ENCODE results near the gene TTC3. TPM values are rescaled to one million over a fixed set of nuclear protein-coding genes. Genes with fewer than 3 reads are reported as not detected.
"Not testable (repeated sequence)": the region's sequence is repeated elsewhere in the genome, so short reads cannot be mapped to it uniquely, and the experiment has no call there.

Gene TTC3
- total RNA-seq, 3 donors from 2014 or later = 179 to 269 (median 249) TPM

- Histone ChIP-seq H3K27ac (no peak overlapping the region), H3K9me3 (no peaks in the 10 kb centered on the region), H3K36me3 (no peaks in the 10 kb centered on the region), H3K4me1 (no peaks in the 10 kb centered on the region), H3K4me3 (no peak overlapping the region), H3K27me3 (no peaks in the 10 kb centered on the region)
- DNase-seq (ENCODE audit: low spot score in 2 of 2) = no peak
- intact Hi-C loops (cut with DNase I; ENCODE audit: low total_unique reads) = no loop called here
- TF ChIP-seq POLR2AphosphoS5 (IDR thresholded peaks at IDR 0.05) (no peak), POLR2A (IDR thresholded peaks at IDR 0.05) (no peak)
- TF ChIP-seq, protein P1, sequence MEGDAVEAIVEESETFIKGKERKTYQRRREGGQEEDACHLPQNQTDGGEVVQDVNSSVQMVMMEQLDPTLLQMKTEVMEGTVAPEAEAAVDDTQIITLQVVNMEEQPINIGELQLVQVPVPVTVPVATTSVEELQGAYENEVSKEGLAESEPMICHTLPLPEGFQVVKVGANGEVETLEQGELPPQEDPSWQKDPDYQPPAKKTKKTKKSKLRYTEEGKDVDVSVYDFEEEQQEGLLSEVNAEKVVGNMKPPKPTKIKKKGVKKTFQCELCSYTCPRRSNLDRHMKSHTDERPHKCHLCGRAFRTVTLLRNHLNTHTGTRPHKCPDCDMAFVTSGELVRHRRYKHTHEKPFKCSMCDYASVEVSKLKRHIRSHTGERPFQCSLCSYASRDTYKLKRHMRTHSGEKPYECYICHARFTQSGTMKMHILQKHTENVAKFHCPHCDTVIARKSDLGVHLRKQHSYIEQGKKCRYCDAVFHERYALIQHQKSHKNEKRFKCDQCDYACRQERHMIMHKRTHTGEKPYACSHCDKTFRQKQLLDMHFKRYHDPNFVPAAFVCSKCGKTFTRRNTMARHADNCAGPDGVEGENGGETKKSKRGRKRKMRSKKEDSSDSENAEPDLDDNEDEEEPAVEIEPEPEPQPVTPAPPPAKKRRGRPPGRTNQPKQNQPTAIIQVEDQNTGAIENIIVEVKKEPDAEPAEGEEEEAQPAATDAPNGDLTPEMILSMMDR (IDR thresholded peaks at IDR 0.05) = no peak
Measured at GRCh38 chr21:37047079-37047478, 26.0 kb upstream of the TTC3 start.

DNA sequence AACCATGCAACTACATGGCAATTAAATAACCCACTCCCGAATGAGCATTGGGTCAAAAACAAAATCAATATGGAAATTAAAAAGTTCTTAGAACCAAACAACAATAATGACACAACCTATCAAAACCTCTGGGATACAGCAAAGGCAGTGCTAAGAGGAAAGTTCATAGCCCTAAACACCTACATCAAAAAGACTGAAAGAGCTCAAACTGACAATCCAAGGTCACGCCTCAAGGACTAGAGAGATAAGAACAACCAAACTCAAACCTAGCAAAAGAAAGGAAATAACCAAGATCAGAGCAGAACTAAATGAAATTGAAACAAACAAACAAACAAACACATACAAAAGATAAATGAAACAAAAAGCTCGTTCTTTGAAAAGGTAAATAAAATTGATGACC, 23.3 kb upstream of the TTC3 start:
- H3K9me3 ChIP-seq; intact Hi-C loops (cut with DNase I; ENCODE audit: low total_unique reads); H3K27me3 ChIP-seq; H3K4me3 ChIP-seq; H3K36me3 ChIP-seq; H3K27ac ChIP-seq; H3K4me1 ChIP-seq; DNase-seq (ENCODE audit: low spot score in 2 of 2): not testable (repeated sequence)

DNA sequence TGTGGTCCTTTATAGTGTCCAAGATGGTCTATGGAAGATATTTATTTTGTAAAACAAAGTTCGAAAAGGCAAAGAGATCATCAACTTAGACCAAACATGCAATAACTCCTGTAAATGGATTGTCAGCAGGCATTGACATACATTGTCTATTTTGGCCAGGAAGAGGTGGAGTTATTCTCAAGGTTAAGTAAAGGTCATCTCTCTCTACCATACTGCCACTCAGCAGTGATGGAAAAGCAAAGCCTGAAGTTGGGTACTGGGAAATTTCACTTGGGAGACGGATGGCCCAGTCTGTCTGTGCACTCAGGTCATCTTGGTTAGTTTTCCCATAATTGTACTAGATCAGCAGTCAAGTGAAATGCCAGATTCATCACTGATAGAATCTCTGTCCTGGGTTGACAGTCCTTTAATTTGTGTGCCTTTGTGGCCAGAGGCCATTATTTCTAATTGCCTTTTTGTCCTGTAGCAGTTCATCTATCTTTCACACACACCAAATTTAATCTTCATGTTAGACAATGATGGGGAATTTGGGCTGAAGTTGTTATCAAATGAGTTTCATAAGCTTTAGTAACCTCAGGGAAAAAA, 17.7 kb upstream of the TTC3 start:
- no peaks in the 10 kb centered on the region for H3K27me3 ChIP-seq
- no peaks in the 10 kb centered on the region for H3K36me3 ChIP-seq
- intact Hi-C loops (cut with DNase I; ENCODE audit: low total_unique reads) = no loop called here
- no peaks in the 10 kb centered on the region for H3K4me1 ChIP-seq
- H3K9me3 ChIP-seq = no peaks in the 10 kb centered on the region
- no peak overlapping the region for H3K27ac ChIP-seq
- no peak for TF ChIP-seq POLR2AphosphoS5 (IDR thresholded peaks at IDR 0.05)
- TF ChIP-seq, protein P1 (IDR thresholded peaks at IDR 0.05) = no peak
- TF ChIP-seq POLR2A (IDR thresholded peaks at IDR 0.05) = no peak
- no peak overlapping the region for H3K4me3 ChIP-seq
- no peak for DNase-seq (ENCODE audit: low spot score in 2 of 2)

DNA sequence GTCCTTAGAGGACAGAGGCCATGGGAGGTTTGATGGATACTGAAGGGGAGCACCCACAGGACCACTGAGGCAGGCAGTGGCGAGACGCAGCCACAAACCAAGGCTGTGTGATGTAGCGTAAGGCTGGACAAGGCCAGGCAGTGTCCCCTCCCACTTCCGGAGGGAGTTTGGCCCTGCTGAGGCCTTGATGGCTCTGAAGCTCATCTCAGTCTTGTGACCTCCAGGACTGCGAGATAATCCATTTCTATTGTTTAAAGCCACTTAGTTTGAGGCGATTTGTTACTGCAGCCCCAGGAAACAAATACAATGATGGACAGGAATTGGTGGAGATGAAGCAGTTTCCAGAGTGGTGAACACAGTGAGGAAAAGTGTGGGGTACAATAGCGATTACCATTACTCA, 15.4 kb upstream of the TTC3 start:
- intact Hi-C loops (cut with DNase I; ENCODE audit: low total_unique reads) = no loop called here
- H3K9me3 ChIP-seq = no peaks in the 10 kb centered on the region
- H3K27ac ChIP-seq = no peak overlapping the region
- no peaks in the 10 kb centered on the region for H3K27me3 ChIP-seq
- DNase-seq (ENCODE audit: low spot score in 2 of 2) = no peak
- H3K4me3 ChIP-seq = no peak overlapping the region
- H3K4me1 ChIP-seq = no peaks in the 10 kb centered on the region
- TF ChIP-seq, protein P1 (IDR thresholded peaks at IDR 0.05) = no peak
- TF ChIP-seq POLR2A (IDR thresholded peaks at IDR 0.05) = no peak
- TF ChIP-seq POLR2AphosphoS5 (IDR thresholded peaks at IDR 0.05) = no peak
- no peaks in the 10 kb centered on the region for H3K36me3 ChIP-seq

DNA sequence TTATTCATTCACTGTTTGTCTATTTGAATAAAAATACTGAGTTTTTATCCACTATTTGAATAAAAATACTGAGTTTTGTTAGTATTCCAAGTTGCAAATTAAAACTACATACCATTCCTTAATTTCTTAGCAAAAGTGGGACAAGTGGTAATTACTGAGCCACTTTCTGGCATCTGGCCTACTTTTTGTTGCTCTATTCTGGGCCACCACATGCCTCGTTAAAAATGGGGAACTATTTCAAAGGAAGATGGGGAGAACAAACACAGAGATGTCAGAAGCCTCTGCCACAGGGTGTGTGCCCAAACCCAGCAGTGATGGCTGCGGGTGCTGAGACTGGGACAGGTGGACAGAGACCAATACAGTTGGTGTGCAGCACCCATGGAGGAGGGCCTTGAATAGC, 14.8 kb upstream of the TTC3 start:
- no peak for TF ChIP-seq POLR2A (IDR thresholded peaks at IDR 0.05)
- TF ChIP-seq POLR2AphosphoS5 (IDR thresholded peaks at IDR 0.05) = no peak
- TF ChIP-seq, protein P1 (IDR thresholded peaks at IDR 0.05) = no peak
- Histone ChIP-seq H3K27me3 (no peaks in the 10 kb centered on the region), H3K9me3 (no peaks in the 10 kb centered on the region), H3K27ac (no peak overlapping the region), H3K36me3 (no peaks in the 10 kb centered on the region), H3K4me3 (no peak overlapping the region), H3K4me1 (no peaks in the 10 kb centered on the region)
- intact Hi-C loops (cut with DNase I; ENCODE audit: low total_unique reads) = no loop called here
- DNase-seq (ENCODE audit: low spot score in 2 of 2) = no peak

- TF ChIP-seq POLR2AphosphoS5 (IDR thresholded peaks at IDR 0.05) (no peak), POLR2A (IDR thresholded peaks at IDR 0.05) (no peak)
- TF ChIP-seq, protein P1 (IDR thresholded peaks at IDR 0.05) = no peak
- no peak overlapping the region for H3K27ac ChIP-seq
- no peaks in the 10 kb centered on the region for H3K27me3 ChIP-seq
- no peaks in the 10 kb centered on the region for H3K4me1 ChIP-seq
- H3K9me3 ChIP-seq = no peaks in the 10 kb centered on the region
- DNase-seq (ENCODE audit: low spot score in 2 of 2) = no peak
- H3K4me3 ChIP-seq = no peak overlapping the region
- H3K36me3 ChIP-seq = no peaks in the 10 kb centered on the region
- intact Hi-C loops (cut with DNase I; ENCODE audit: low total_unique reads) = no loop called here
Measured at GRCh38 chr21:37059181-37059580, 13.9 kb upstream of the TTC3 start.
